GM23338 (cell line): ENCODE measurements around the gene PFKP. TPM values are rescaled to one million over a fixed set of nuclear protein-coding genes. Genes with fewer than 3 reads are reported as not detected.
A peak's percentile ranks its signal among the peaks of the same experiment; 100 is the strongest.

Experiments
- ATAC-seq: fragments of 200-7000 bp; cut with Tn5 transposase; 3 replicates; pipeline ENCODE4 v1.9.1; 2020
- DNase-seq: peaks from one replicate; pipeline ENCODE4 v3.0.0-alpha.2; 2015; ENCODE audit warnings: low spot score
- H2AFZ ChIP-seq: fragments of 200-600 bp; sonication (generic); 2 replicates; pipeline ENCODE4 v1.8.0; 2016; ENCODE audit warnings: antibody characterized with exemption, mild to moderate bottlenecking, moderate library complexity
- H3F3A ChIP-seq: fragments of 200-600 bp; sonication (generic); replicated peaks from 2 replicates; pipeline ENCODE4 v1.8.0; 2017; ENCODE audit warnings: antibody characterized with exemption, mixed run types, low read depth
- H3K27ac ChIP-seq: fragments of 200-600 bp; sonication (generic); 2 replicates; pipeline ENCODE4 v1.6.1; 2016; ENCODE audit warnings: low read depth
- H3K27me3 ChIP-seq: fragments of 200-600 bp; sonication (generic); 2 replicates; pipeline ENCODE4 v1.8.0; 2016; ENCODE audit warnings: mild to moderate bottlenecking, mixed run types, moderate library complexity; ENCODE audit not compliant: insufficient read depth
- H3K36me3 ChIP-seq: fragments of 200-600 bp; sonication (generic); 2 replicates; pipeline ENCODE4 v1.8.0; 2016; ENCODE audit warnings: mild to moderate bottlenecking; ENCODE audit not compliant: insufficient read depth
- H3K4me1 ChIP-seq: fragments of 200-600 bp; sonication (generic); 2 replicates; pipeline ENCODE4 v1.8.0; 2016; ENCODE audit warnings: mild to moderate bottlenecking, moderate library complexity; ENCODE audit not compliant: insufficient read depth
- H3K4me2 ChIP-seq: fragments of 200-600 bp; sonication (generic); 2 replicates; pipeline ENCODE4 v1.7.1; 2017; ENCODE audit warnings: mixed run types
- H3K4me3 ChIP-seq: fragments of 200-600 bp; sonication (generic); 2 replicates; pipeline ENCODE4 v1.6.1; 2016; ENCODE audit warnings: mixed run types
- H3K79me2 ChIP-seq: fragments of 200-600 bp; sonication (generic); replicated peaks from 2 replicates; pipeline ENCODE4 v1.8.0; 2017; ENCODE audit warnings: mild to moderate bottlenecking; ENCODE audit not compliant: insufficient read depth
- H3K9me2 ChIP-seq: fragments of 200-600 bp; sonication (generic); 2 replicates; pipeline ENCODE4 v1.8.0; 2017; ENCODE audit not compliant: insufficient read depth
- H4K20me1 ChIP-seq: fragments of 200-600 bp; sonication (generic); replicated peaks from 2 replicates; pipeline ENCODE4 v1.8.0; 2017; ENCODE audit warnings: mild to moderate bottlenecking; ENCODE audit not compliant: insufficient read depth
- H3K27ac Mint-ChIP-seq: 2 replicates; pipeline ENCODE4 v1.8.0; 2020; ENCODE audit warnings: inconsistent platforms, mild to moderate bottlenecking, moderate library complexity, mixed read lengths
- H3K27me3 Mint-ChIP-seq: 3 replicates; pipeline ENCODE4 v1.8.0; 2022; ENCODE audit warnings: low read depth, mild to moderate bottlenecking, moderate library complexity, mixed read lengths, inconsistent platforms; ENCODE audit not compliant: insufficient read depth, poor library complexity
- H3K36me3 Mint-ChIP-seq: 3 replicates; pipeline ENCODE4 v1.8.0; 2021; ENCODE audit warnings: low read depth, mild to moderate bottlenecking, inconsistent platforms, moderate library complexity, mixed read lengths
- H3K4me1 Mint-ChIP-seq: 3 replicates; pipeline ENCODE4 v1.8.0; 2020; ENCODE audit warnings: mild to moderate bottlenecking, inconsistent platforms, mixed read lengths
- H3K4me3 Mint-ChIP-seq: 3 replicates; pipeline ENCODE4 v1.8.0; 2021; ENCODE audit warnings: moderate library complexity, mild to moderate bottlenecking, inconsistent platforms, mixed read lengths
- H3K9me3 Mint-ChIP-seq: 3 replicates; pipeline ENCODE4 v1.8.0; 2020; ENCODE audit warnings: moderate library complexity, mild to moderate bottlenecking, inconsistent platforms, mixed read lengths
- CREB1 ChIP-seq: fragments of 250-450 bp; sonication (Bioruptor Pico); IDR thresholded peaks from 2 replicates; pipeline ENCODE4 v1.5.0; 2020; ENCODE audit warnings: low read depth, mild to moderate bottlenecking, moderate library complexity
- CTCF ChIP-seq, 2 experiments: fragments of 200-600 bp in 1 of 2; sonication (generic) in 1 of 2; conservative IDR thresholded peaks; 2 replicates each; pipeline versions ENCODE4 v1.5.1 to v1.6.1; 2016 to 2017; ENCODE audit warnings: antibody characterized with exemption in 2 of 2, low read depth in 2 of 2, mild to moderate bottlenecking in 2 of 2, moderate library complexity in 1 of 2
- ETS1 ChIP-seq: IDR thresholded peaks from 2 replicates; pipeline ENCODE4 v1.6.1; 2016; ENCODE audit warnings: antibody characterized with exemption
- EZH2 ChIP-seq: fragments of 200-600 bp; sonication (generic); IDR thresholded peaks from one replicate; pipeline ENCODE4 v1.8.0; 2017; ENCODE audit warnings: antibody characterized with exemption, mild to moderate bottlenecking, low read depth; ENCODE audit not compliant: unreplicated experiment
- EZH2phosphoT487 ChIP-seq: fragments of 200-600 bp; sonication (generic); IDR thresholded peaks from one replicate; pipeline ENCODE4 v1.8.1; 2018; ENCODE audit warnings: antibody characterized with exemption; ENCODE audit not compliant: unreplicated experiment
- NANOG ChIP-seq: IDR thresholded peaks from 2 replicates; pipeline ENCODE4 v1.6.1; 2016; ENCODE audit warnings: antibody characterized with exemption, borderline replicate concordance
- POLR2AphosphoS5 ChIP-seq: IDR thresholded peaks from 2 replicates; pipeline ENCODE4 v1.6.1; 2016; ENCODE audit warnings: antibody characterized with exemption, low read depth
- STAT1 ChIP-seq: IDR thresholded peaks from one replicate; pipeline ENCODE4 v1.6.1; 2016; ENCODE audit warnings: antibody characterized with exemption; ENCODE audit not compliant: unreplicated experiment
- ZNF114 ChIP-seq: fragments of 250-450 bp; sonication (Bioruptor Pico); IDR thresholded peaks from 2 replicates; pipeline ENCODE4 v1.5.0; 2020; ENCODE audit warnings: mild to moderate bottlenecking, moderate library complexity
- ZNF331 ChIP-seq: fragments of 250-450 bp; sonication (Bioruptor Pico); IDR thresholded peaks from 2 replicates; pipeline ENCODE4 v1.5.0; 2020; ENCODE audit warnings: low read depth, mild to moderate bottlenecking, moderate library complexity
- ZNF462 ChIP-seq: fragments of 250-450 bp; sonication (Bioruptor Pico); IDR thresholded peaks from 2 replicates; pipeline ENCODE4 v1.5.0; 2020; ENCODE audit warnings: mild to moderate bottlenecking, moderate library complexity
- long read RNA-seq: library from polyadenylated mRNA; unstranded; transcript quantifications from one replicate; pipeline ENCODE4 v2.0.0, GENCODE V29; 2020; ENCODE audit not compliant: unreplicated experiment
- polyA plus RNA-seq: library from polyadenylated mRNA; unstranded; fragments of >200 nt; fragmentation: Nextera tagmentation; extraction: Ambion mirVana; gene quantifications from 2 replicates; pipeline ENCODE4 v1.2.1, GENCODE V29; 2016
- total RNA-seq: library from RNA; depleted of rRNA; stranded (reverse); fragments of >200 nt; shearing (Covaris generic); gene quantifications from 2 replicates; pipeline ENCODE4 v1.2.3, GENCODE V29; 2014; rRNA removed

Gene PFKP
- total RNA-seq: 117 and 120 TPM in 2 replicates
- polyA plus RNA-seq: 55.3 and 56.3 TPM in 2 replicates
- long read RNA-seq, transcript PFKP-203 (22 exons, 2,654 nt): major isoform, 48 of 63 reads
- long read RNA-seq, partial matches to known transcripts: 8 of 63 reads
- long read RNA-seq, other reads (novel, unspliced or antisense): 5 of 63 reads

DNA sequence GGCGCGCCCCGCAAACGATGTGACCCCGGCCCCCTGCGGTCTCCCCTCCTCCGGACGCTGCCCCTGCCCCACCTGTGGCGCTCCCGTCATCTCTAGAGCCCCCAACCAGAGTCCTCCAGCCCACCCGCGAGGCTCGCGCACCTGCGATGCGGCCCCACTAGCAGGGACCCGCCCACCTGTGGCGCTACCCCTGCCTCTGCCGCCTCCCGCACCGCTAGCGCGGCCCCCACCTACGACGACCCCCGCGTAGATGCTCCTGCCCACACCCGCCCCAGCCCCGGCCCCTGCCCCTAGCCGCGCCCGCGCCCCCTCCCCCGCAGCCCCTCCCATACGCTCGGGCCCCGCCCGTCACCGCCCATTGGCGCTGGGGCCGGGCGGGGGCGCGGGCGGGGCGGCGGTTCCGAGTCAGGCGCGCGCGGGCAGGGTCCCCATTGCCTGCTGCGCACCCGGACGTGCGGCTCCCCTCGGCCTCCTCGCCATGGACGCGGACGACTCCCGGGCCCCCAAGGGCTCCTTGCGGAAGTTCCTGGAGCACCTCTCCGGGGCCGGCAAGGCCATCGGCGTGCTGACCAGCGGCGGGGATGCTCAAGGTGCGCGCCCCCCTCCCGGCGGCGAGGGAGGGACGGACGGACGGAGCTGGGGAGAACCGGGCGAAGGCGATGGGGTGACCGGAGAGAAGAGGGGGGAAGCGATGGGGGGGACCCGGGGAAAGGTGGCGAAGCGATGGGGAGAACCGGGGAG, at the start of gene PFKP:
PFKP (plus strand) TSS at position 431 of the 741 bp plus-strand sequence; CDS start at position 479, 48 bp downstream.
- Histone ChIP-seq H4K20me1 (peaks cover 10% of the 10 kb centered on the region), H3K4me1 (peaks cover 17% of the 10 kb centered on the region), H3F3A (no peaks in the 10 kb centered on the region), H3K27ac (no peak within 1 kb of the TSS), H3K36me3 (peaks cover 4% of the 10 kb centered on the region; the same call in 1 of the 2 replicates), H3K4me3 (peak within 1 kb of the TSS; percentile 94), H2AFZ (peak within 1 kb of the TSS; percentile 90), H3K4me2 (peak within 1 kb of the TSS; percentile 91), H3K79me2 (peaks cover 34% of the 10 kb centered on the region), H3K9me2 (no peaks in the 10 kb centered on the region), H3K27me3 (peaks cover 23% of the 10 kb centered on the region)
- no peak for TF ChIP-seq CTCF (conservative IDR thresholded peaks at IDR 0.05; ENCODE audit: low read depth in 2 of 2)
- peak; percentile 79 for TF ChIP-seq POLR2AphosphoS5
- no peak for TF ChIP-seq EZH2phosphoT487
- no peak for TF ChIP-seq ZNF331 (CRISPR knock-in tag)
- peaks cover 33% of the 10 kb centered on the region for H3K27me3 Mint-ChIP-seq
- peak; percentile 69 for DNase-seq
- ATAC-seq: peak; percentile 45
- H3K4me3 Mint-ChIP-seq: peak within 1 kb of the TSS; percentile 83
- peaks cover 31% of the 10 kb centered on the region for H3K36me3 Mint-ChIP-seq
- H3K4me1 Mint-ChIP-seq: peaks cover 24% of the 10 kb centered on the region
- no peak within 1 kb of the TSS for H3K27ac Mint-ChIP-seq
- H3K9me3 Mint-ChIP-seq: no peaks in the 10 kb centered on the region

GRCh38 chr10:3018247-3018646, 49.1 kb upstream of the PFKP start:
- H3K79me2 ChIP-seq: no peaks in the 10 kb centered on the region
- no peaks in the 10 kb centered on the region for H3K36me3 ChIP-seq
- H3K4me2 ChIP-seq: no peak overlapping the region
- no peaks in the 10 kb centered on the region for H3F3A ChIP-seq
- peaks cover 11% of the 10 kb centered on the region for H3K9me3 Mint-ChIP-seq
- peaks cover 6% of the 10 kb centered on the region for H3K27me3 Mint-ChIP-seq
- no peak overlapping the region for H3K27ac ChIP-seq
- H3K36me3 Mint-ChIP-seq: no peaks in the 10 kb centered on the region; the same call in 2 of the 3 replicates
- no peaks in the 10 kb centered on the region for H3K4me1 ChIP-seq
- no peak overlapping the region for H2AFZ ChIP-seq
- no peak for DNase-seq
- no peak overlapping the region for H3K4me3 Mint-ChIP-seq
- no peak overlapping the region for H3K4me3 ChIP-seq
- no peaks in the 10 kb centered on the region for H3K4me1 Mint-ChIP-seq
- H3K27me3 ChIP-seq: no peaks in the 10 kb centered on the region
- H3K9me2 ChIP-seq: 0 out of 2 replicates have a peak, but pooled peaks cover 1% of the 10 kb centered on the region
- H4K20me1 ChIP-seq: no peaks in the 10 kb centered on the region
- no peak for ATAC-seq
- H3K27ac Mint-ChIP-seq: no peak overlapping the region
- TF ChIP-seq ZNF462 (CRISPR knock-in tag) (no peak), ETS1 (no peak), NANOG (no peak), ZNF331 (CRISPR knock-in tag) (no peak), STAT1 (no peak), EZH2phosphoT487 (no peak), EZH2 (no peak), ZNF114 (CRISPR knock-in tag) (no peak), CREB1 (no peak)
